Inflammatory macrophage (primary cell): ENCODE data around the gene STRBP.
A peak's percentile ranks its signal among the peaks of the same experiment; 100 is the strongest.

Experiments used
- DNase-seq, 2 donors: peaks; one replicate each; pipeline ENCODE4 v3.0.0-alpha.2; 2020 to 2022

STRBP gene

GRCh38 chr9:123091459-123091858 is 176.9 kb downstream of the STRBP start:
- no peak for DNase-seq

- no peak for DNase-seq
Measured at GRCh38 chr9:123090956-123091355, 177.4 kb downstream of the STRBP start.

DNA sequence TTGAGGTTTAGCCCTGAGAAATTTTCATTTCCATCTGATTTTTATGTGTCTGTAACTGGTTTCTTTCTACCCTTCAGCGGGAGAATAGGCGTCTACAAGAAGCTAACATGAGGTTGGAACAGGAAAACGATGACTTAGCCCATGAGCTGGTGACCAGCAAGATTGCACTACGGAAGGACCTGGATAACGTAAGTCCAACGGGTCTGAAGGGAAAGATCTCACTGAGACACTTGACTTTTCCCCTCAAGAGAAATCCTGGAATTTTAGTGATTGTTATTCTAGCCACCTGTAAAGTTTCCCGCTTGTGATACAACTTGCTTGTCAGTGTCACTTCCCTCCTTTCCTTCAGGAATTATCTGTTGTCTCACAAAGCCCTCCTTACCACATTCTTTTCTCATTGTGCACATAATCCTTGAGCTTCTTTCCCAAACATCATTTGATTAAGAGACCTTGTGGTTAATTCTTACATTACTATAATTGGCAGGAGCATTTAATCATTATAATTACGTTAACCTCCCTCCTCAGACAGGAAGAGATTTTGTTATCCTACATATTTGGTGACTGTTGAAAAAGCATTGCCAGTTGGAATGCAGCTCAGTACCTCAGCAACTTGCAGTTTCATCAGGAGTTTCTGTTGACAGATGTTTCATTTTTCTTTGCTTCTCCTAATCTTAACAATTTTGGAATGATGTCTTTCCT is 178.0 kb downstream of the STRBP start:
- DNase-seq = no peak

DNA sequence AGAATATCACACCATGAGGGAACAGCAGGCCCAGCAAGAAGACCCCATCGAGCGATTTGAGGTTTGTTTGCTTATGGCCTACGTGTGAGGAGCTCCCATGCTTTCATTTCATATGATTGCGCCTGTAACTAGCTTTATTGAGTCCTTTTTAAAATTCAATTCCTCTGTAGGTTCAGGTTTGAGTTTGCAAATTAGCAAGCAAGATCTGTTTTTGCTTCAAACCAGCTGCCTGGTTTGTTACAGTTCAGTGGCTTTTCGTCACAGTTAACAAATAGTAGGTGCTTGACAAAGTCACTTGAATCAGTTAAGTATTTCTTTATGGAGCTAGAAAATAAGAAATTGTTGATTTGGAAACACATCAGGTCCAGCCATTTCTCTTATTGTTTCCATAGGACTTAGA is 178.6 kb downstream of the STRBP start:
- no peak for DNase-seq

DNA sequence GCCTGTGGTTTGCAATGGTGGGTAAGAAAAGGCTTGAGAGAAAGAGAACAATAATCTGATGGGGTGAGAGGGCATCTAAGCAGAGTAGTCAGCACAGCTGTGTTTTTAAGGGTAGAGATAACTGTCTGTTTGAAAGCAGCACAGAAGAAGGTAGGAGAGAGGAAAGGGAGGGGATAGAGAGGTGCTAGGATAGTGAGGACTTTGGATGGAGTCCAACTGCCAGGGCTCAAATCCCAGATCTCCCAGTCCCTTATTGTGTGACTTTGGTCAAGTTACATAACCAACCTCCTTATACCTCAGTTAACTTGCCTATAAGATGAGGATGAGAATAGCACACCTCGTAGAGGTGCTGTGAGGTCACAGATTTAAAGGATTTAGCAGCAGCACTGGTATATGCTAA is 179.3 kb downstream of the STRBP start:
- no peak for DNase-seq

DNA sequence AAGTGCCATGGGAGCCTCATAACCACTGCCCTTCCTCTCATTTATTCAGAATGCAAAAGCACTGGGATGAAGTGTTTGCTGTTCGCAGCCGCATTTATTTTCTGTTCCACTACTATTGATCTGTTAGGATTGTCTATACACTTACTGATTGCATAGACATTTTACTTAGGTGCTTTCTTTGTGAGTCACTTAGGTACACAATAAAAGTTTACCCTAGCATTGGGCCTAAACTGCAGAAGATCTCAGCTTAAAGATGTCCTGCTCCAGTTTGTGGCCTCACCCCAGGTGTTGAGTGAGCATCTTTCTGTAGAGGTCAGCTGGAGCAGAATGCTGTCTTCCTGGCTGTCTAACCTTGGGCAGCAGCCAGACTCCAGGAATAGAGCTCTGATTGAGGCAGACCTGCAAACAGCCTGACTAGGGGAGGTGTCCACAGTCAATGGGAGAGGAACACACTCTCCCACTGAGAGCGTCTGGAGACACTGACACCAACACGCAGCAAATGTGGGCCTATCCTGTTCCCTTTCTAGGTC is 181.0 kb downstream of the STRBP start:
- no peak for DNase-seq

- DNase-seq = no peak
Measured at GRCh38 chr9:123085916-123086315, 182.5 kb downstream of the STRBP start.

DNA sequence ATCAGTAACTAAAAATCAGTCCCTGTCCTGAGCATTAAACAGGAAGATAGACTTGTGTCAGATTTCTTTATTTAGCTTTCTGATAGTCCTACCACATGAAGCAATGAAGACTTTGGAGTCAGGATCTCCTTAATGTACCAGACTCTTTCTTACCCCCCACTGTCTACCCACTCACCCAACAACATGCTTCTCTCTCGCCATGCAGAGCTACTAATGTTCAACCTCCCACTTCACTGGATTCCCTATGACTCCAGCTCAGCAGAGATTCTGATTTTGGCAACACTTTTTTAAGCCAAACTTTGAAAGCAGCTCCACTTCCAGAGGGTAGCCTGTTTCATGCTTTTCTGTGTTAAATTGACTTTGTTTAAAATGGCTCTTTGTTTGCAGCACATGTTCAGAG is 184.1 kb downstream of the STRBP start:
- no peak for DNase-seq

DNA sequence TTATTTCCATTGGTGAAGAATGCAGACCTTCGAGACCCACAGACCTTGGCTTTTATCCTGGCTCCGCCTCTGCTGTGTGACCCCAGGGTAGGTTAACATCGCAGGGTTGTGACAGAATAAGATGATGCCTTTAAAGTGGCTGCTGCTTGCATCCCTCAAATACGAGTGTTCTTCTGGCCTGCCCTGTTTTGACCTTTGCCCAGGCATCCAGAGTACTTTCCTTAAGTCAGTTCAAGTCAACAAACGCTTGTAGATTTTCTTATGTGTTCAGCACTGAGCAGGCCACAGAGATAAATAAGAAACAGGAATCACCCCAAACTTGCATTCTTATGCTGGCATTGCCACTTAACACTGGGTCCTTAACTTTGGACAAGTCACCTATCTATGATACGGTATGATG is 184.7 kb downstream of the STRBP start:
- no peak for DNase-seq

DNA sequence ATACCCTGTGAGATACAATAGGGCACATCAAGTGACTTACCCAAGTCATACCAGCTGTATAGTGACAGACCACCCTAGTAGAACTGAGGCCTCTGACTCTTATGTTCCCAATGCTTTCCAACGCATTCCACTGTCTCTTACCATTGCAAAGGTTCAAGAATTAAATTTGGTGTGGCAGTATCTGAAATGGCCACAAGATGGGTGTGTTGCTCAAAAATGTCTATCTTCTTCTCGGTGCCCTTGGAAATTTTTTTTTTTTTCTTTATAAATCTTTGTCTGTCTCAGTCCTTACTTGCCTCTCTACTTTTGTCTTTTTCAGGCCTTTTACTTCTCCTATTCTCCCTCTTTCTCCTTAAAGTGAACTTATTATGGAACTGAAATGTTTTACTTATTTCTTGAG is 186.6 kb downstream of the STRBP start:
- DNase-seq = peak; percentile 10 to 32

DNA sequence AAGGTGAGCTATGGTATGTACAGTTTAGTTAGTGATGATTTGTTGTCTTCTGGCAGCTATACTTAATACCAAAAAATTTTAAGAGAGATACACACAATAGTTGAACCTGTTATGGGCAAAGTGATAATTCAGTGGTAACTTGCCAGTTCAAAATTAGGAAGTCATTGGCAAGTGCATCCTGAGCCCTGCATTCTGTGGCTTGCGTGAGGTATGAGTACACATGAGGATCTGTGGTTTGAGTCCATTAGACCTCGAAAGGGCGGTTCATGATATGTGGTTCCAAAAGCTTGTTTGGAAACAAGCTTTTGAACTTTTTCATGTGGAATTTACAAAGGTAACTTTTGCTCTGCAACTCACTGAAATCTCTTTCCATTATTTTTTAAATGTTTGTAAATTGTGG is 187.9 kb downstream of the STRBP start:
- DNase-seq = no peak

DNA sequence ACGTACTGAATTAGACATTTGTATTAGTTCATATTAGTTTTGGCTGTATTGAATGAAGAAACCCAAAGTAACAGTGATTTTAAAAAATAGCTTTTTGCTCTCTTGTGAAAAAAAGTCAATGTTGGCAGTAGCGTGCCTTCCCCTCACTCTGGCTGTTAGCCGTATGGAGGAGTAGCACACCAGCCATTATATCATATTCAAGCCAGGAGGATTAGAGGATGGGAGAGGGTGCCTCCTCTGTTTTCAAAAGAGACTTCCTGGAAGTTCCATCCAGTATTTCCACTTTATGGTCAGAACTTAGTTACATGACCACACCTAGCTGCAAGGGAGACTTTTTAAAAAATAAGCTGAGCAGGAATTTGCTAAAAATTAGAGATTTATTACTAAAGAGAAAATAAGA is 193.8 kb downstream of the STRBP start:
- no peak for DNase-seq

DNA sequence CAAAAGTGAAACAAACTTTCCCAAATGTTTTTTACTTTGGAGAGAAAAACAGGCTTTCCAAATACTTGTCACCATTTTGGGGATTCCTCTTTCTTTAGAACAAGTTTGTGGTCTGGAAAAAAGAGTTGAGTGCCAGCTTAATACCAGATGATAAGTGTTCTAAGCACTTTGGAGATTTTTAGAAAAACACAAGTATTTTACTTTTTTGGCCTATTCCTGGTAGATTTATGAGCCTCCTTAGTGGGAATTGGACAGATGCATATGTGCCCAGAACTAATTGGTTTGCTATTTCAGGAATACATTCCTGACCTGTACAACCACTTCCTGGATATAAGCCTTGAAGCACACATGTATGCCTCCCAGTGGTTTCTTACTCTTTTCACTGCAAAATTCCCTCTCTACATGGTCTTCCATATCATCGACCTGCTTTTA is 194.4 kb downstream of the STRBP start:
- no peak for DNase-seq

DNA sequence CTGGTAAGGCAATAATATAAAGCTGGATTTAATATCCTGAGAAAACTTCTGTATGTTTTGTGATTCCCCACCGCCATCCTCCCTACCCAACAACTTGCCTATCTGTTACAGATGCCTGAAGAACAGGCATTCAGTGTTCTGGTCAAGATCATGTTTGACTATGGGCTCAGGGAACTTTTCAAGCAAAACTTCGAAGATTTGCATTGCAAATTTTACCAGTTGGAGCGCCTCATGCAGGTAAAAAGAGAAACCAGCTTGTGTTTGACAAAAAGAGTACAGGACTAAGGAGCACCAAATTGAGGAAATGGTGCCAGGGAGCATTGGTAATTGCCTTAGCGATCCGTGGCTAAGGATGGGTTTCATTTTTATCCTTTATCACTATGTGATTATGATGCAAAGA is 194.9 kb downstream of the STRBP start:
- no peak for DNase-seq

- DNase-seq = peak in 1 of 2 donors; percentile 2
Measured at GRCh38 chr9:123072407-123072995, 195.9 kb downstream of the STRBP start.
